ENCODE results near the gene ZXDB. TPM values are rescaled to one million over a fixed set of nuclear protein-coding genes. Genes with fewer than 3 reads are reported as not detected.

Gene ZXDB
- 7.5 to 10.5 TPM (median 9.9 TPM) in 5 replicates for total RNA-seq (2022; extraction: Qiagen RNA extraction)

DNA sequence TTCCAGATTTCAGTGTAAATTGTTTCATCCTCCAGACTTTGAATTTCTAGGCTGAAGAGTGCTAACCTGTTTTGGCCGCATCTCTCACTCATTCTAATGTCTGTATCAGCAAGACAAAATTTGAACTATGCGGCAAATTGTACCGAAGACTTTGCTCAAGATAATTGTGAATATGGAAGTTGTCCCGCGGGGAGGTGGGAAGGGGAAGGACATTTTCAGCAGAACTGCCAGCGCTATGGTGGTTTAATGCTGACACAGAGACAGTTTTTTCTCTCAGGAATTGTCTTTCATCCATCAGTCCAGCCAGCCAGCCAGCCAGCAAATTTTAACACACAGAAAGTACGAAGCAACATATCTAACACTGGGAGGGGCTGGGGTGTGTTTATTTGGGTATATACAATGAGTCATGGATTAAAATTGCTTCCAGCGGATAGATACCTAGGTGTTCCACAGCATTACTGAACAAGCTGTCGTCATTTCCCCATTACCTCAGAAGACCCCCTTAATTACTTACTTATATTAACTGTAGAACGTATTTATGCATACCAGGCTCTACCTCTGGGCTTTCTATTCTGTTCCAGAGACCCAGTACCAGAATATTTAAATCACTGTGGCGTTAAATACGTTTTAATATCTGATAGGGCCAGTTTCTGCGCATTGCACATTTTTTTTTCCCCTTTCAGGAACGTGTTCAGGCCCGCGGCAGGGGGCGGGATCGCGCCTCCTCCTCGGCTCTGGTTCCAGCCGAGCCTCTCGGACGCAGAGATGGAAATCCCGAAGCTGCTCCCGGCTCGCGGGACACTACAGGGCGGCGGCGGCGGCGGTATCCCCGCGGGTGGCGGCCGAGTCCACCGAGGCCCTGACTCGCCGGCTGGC is at the start of gene ZXDB:
TSS of gene ZXDB (plus strand) at position 728 of the 876 bp plus-strand sequence. CDS start at position 766, 38 bp downstream.

Other genes with a start within 250 kb of the ZXDB start
- not detected in 5 replicates for gene NLRP2B, start 88.2 kb downstream of the ZXDB start, total RNA-seq (2022; extraction: Qiagen RNA extraction)

Data from A549 treated with Hydrocortisone at 1 μM for 4 hours (cell line).